Mononuclear cell (primary cell): ENCODE data around the gene TARP.
"Not testable (repeated sequence)": the region's sequence is repeated elsewhere in the genome, so short reads cannot be mapped to it uniquely, and the experiment has no call there.

Source experiments
- H3K27me3 ChIP-seq: 2 replicates; pipeline ENCODE4 v1.6.0; 2011; ENCODE audit warnings: low read length, control low read depth; ENCODE audit not compliant: insufficient read depth
- H3K4me1 ChIP-seq: 2 replicates; pipeline ENCODE4 v1.5.1; 2011; ENCODE audit warnings: mild to moderate bottlenecking, low read length, control low read depth; ENCODE audit not compliant: insufficient read depth
- H3K4me3 ChIP-seq: 2 replicates; pipeline ENCODE4 v1.5.1; 2011; ENCODE audit warnings: mild to moderate bottlenecking, low read length, moderate library complexity
- H3K9me3 ChIP-seq: 2 replicates; pipeline ENCODE4 v1.5.1; 2011; ENCODE audit warnings: low read depth, mild to moderate bottlenecking, control low read depth, low read length

Gene TARP

GRCh38 chr7:38282081-38282480 is 8.6 kb upstream of the TARP start:
- Histone ChIP-seq H3K4me1 (peaks cover 35% of the 10 kb centered on the region), H3K4me3 (no peak overlapping the region), H3K9me3 (no peaks in the 10 kb centered on the region), H3K27me3 (no peaks in the 10 kb centered on the region)

- Histone ChIP-seq H3K4me1 (peaks cover 43% of the 10 kb centered on the region), H3K27me3 (no peaks in the 10 kb centered on the region), H3K4me3 (no peak overlapping the region)
Observed at GRCh38 chr7:38281266-38281665, 7.8 kb upstream of the TARP start.

GRCh38 chr7:38280707-38281106 is 7.3 kb upstream of the TARP start:
- Histone ChIP-seq H3K9me3 (no peaks in the 10 kb centered on the region), H3K4me1 (peaks cover 43% of the 10 kb centered on the region), H3K4me3 (no peak overlapping the region), H3K27me3 (no peaks in the 10 kb centered on the region)

More at GRCh38 chr7:38281266-38281665, 7.8 kb upstream of the TARP start:
- H3K9me3 ChIP-seq: no peaks in the 10 kb centered on the region

- Histone ChIP-seq H3K4me3 (no peak overlapping the region), H3K4me1 (peaks cover 42% of the 10 kb centered on the region), H3K9me3 (no peaks in the 10 kb centered on the region)
Observed at GRCh38 chr7:38280000-38280399, 6.6 kb upstream of the TARP start.

GRCh38 chr7:38276096-38276877 is 2.9 kb upstream of the TARP start:
- Histone ChIP-seq H3K4me1 (peaks cover 34% of the 10 kb centered on the region), H3K9me3 (no peaks in the 10 kb centered on the region), H3K4me3 (peak overlapping the region; percentile 5), H3K27me3 (no peaks in the 10 kb centered on the region)

More at GRCh38 chr7:38280000-38280399, 6.6 kb upstream of the TARP start:
- H3K27me3 ChIP-seq: no peaks in the 10 kb centered on the region

GRCh38 chr7:38274927-38275620 is 1.6 kb upstream of the TARP start:
- H3K9me3 ChIP-seq: no peaks in the 10 kb centered on the region
- no peaks in the 10 kb centered on the region for H3K27me3 ChIP-seq
- peak overlapping the region; percentile 31 for H3K4me3 ChIP-seq
- peaks cover 29% of the 10 kb centered on the region for H3K4me1 ChIP-seq

- peak overlapping the region; percentile 23 for H3K4me3 ChIP-seq
- H3K9me3 ChIP-seq: no peaks in the 10 kb centered on the region
- no peaks in the 10 kb centered on the region for H3K27me3 ChIP-seq
- H3K4me1 ChIP-seq: peaks cover 29% of the 10 kb centered on the region
Observed at GRCh38 chr7:38274486-38274885, 1.1 kb upstream of the TARP start.

GRCh38 chr7:38270405-38270804 is 3.0 kb downstream of the TARP start:
- not testable (repeated sequence) for H3K27me3 ChIP-seq, H3K9me3 ChIP-seq, H3K4me3 ChIP-seq
- peaks cover 19% of the 10 kb centered on the region for H3K4me1 ChIP-seq

- H3K4me3 ChIP-seq, H3K9me3 ChIP-seq, H3K27me3 ChIP-seq: not testable (repeated sequence)
- H3K4me1 ChIP-seq: peaks cover 13% of the 10 kb centered on the region
Observed at GRCh38 chr7:38269704-38270346, 3.6 kb downstream of the TARP start.

GRCh38 chr7:38265958-38266357 is 7.5 kb downstream of the TARP start:
- H3K9me3 ChIP-seq, H3K27me3 ChIP-seq, H3K4me3 ChIP-seq, H3K4me1 ChIP-seq: not testable (repeated sequence)

- not testable (repeated sequence) for H3K27me3 ChIP-seq, H3K9me3 ChIP-seq, H3K4me3 ChIP-seq, H3K4me1 ChIP-seq
Observed at GRCh38 chr7:38264602-38265001, 8.8 kb downstream of the TARP start.

GRCh38 chr7:38263274-38263673 is 10.2 kb downstream of the TARP start:
- not testable (repeated sequence) for H3K27me3 ChIP-seq, H3K9me3 ChIP-seq, H3K4me3 ChIP-seq
- peaks cover 13% of the 10 kb centered on the region for H3K4me1 ChIP-seq

- Histone ChIP-seq H3K4me1 (peaks cover 15% of the 10 kb centered on the region), H3K4me3 (no peak overlapping the region), H3K27me3 (no peaks in the 10 kb centered on the region), H3K9me3 (no peaks in the 10 kb centered on the region)
Observed at GRCh38 chr7:38262545-38262944, 10.9 kb downstream of the TARP start.

- H3K9me3 ChIP-seq, H3K4me3 ChIP-seq, H3K27me3 ChIP-seq: not testable (repeated sequence)
- peaks cover 20% of the 10 kb centered on the region for H3K4me1 ChIP-seq
Observed at GRCh38 chr7:38262026-38262425, 11.4 kb downstream of the TARP start.

GRCh38 chr7:38261601-38262000 is 11.8 kb downstream of the TARP start:
- H3K4me3 ChIP-seq, H3K9me3 ChIP-seq, H3K27me3 ChIP-seq: not testable (repeated sequence)
- H3K4me1 ChIP-seq: peaks cover 22% of the 10 kb centered on the region
